Hepatocyte (in vitro differentiated cells): Measurements from ENCODE around the gene PKD1L1.

Source experiments
- EZH2 ChIP-seq: fragments of 200-600 bp; sonication (generic); IDR thresholded peaks from 2 replicates; pipeline ENCODE4 v1.6.1; 2016; ENCODE audit warnings: antibody characterized with exemption, mild to moderate bottlenecking, borderline replicate concordance
- TF ChIP-seq, protein P1 (sequence below): fragments of 200-600 bp; sonication (generic); IDR thresholded peaks from 2 replicates; pipeline ENCODE4 v1.5.1; 2016; ENCODE audit warnings: antibody characterized with exemption, mild to moderate bottlenecking; ENCODE audit not compliant: poor library complexity

DNA sequence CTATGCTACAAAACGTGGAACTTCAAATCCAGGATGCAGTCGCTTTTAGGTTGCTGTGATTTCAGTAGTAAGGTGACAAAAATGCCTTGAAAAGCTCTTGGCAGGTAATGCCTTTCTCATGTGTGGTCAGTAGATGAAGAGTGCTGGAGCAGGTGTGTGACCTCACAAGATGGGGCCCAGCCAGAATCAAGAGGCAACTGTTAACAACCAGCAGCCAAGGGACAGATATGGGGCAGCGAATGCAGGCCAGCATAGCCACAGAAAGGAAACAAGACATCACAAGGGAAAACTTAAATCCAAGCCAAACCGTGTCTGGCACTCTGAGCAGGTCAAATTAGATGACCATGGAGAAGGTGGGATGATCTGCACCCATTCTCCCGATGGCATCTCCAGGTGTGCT lies 18.9 kb upstream of the PKD1L1 start:
- TF ChIP-seq, protein P1, sequence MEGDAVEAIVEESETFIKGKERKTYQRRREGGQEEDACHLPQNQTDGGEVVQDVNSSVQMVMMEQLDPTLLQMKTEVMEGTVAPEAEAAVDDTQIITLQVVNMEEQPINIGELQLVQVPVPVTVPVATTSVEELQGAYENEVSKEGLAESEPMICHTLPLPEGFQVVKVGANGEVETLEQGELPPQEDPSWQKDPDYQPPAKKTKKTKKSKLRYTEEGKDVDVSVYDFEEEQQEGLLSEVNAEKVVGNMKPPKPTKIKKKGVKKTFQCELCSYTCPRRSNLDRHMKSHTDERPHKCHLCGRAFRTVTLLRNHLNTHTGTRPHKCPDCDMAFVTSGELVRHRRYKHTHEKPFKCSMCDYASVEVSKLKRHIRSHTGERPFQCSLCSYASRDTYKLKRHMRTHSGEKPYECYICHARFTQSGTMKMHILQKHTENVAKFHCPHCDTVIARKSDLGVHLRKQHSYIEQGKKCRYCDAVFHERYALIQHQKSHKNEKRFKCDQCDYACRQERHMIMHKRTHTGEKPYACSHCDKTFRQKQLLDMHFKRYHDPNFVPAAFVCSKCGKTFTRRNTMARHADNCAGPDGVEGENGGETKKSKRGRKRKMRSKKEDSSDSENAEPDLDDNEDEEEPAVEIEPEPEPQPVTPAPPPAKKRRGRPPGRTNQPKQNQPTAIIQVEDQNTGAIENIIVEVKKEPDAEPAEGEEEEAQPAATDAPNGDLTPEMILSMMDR, result no peak
- no peak for TF ChIP-seq EZH2
